ENCODE data around the gene CHKA. TPM values are rescaled to one million over a fixed set of nuclear protein-coding genes. Genes with fewer than 3 reads are reported as not detected.

The CHKA gene
- polyA plus RNA-seq, 3 donors, result 30.4 to 33.2 (median 32.8) TPM

GRCh38 chr11:68143310-68143689, 22.1 kb upstream of the CHKA start:
- DNase-seq (ENCODE audit: low read depth in 3 of 3, low spot score in 2 of 3), result no peak

- DNase-seq (ENCODE audit: low read depth in 3 of 3, low spot score in 2 of 3), result no peak
These were observed 21.5 kb upstream of the CHKA start for GRCh38 chr11:68142441-68143309.

- no peak for DNase-seq (ENCODE audit: low read depth in 3 of 3, low spot score in 2 of 3)
These were observed 20.8 kb upstream of the CHKA start for GRCh38 chr11:68142028-68142412.

- DNase-seq (ENCODE audit: low read depth in 3 of 3, low spot score in 2 of 3), result no peak
These were observed 20.2 kb upstream of the CHKA start for GRCh38 chr11:68141246-68142027.

GRCh38 chr11:68140496-68141245, 19.5 kb upstream of the CHKA start:
- DNase-seq (ENCODE audit: low read depth in 3 of 3, low spot score in 2 of 3), result no peak

GRCh38 chr11:68138237-68138636, 17.0 kb upstream of the CHKA start:
- no peak for DNase-seq (ENCODE audit: low read depth in 3 of 3, low spot score in 2 of 3)

- no peak for DNase-seq (ENCODE audit: low read depth in 3 of 3, low spot score in 2 of 3)
These were observed 16.6 kb upstream of the CHKA start for GRCh38 chr11:68137833-68138232.

GRCh38 chr11:68136866-68137265, 15.7 kb upstream of the CHKA start:
- no peak for DNase-seq (ENCODE audit: low read depth in 3 of 3, low spot score in 2 of 3)

GRCh38 chr11:68135161-68135560, 14.0 kb upstream of the CHKA start:
- DNase-seq (ENCODE audit: low read depth in 3 of 3, low spot score in 2 of 3), result no peak

GRCh38 chr11:68133761-68134160, 12.6 kb upstream of the CHKA start:
- no peak for DNase-seq (ENCODE audit: low read depth in 3 of 3, low spot score in 2 of 3)

GRCh38 chr11:68130121-68130520, 8.9 kb upstream of the CHKA start:
- DNase-seq (ENCODE audit: low read depth in 3 of 3, low spot score in 2 of 3), result no peak

- no peak for DNase-seq (ENCODE audit: low read depth in 3 of 3, low spot score in 2 of 3)
These were observed 7.6 kb upstream of the CHKA start for GRCh38 chr11:68128682-68129327.

GRCh38 chr11:68127714-68128681, 6.8 kb upstream of the CHKA start:
- DNase-seq (ENCODE audit: low read depth in 3 of 3, low spot score in 2 of 3), result peak in 1 of 3 donors; percentile 78

GRCh38 chr11:68125164-68125563, 4.0 kb upstream of the CHKA start:
- DNase-seq (ENCODE audit: low read depth in 3 of 3, low spot score in 2 of 3), result no peak

- DNase-seq (ENCODE audit: low read depth in 3 of 3, low spot score in 2 of 3), result no peak
These were observed 1.9 kb upstream of the CHKA start for GRCh38 chr11:68122936-68123539.

- no peak for DNase-seq (ENCODE audit: low read depth in 3 of 3, low spot score in 2 of 3)
These were observed 718 bp downstream of the CHKA start for GRCh38 chr11:68120273-68121066.

GRCh38 chr11:68118706-68119448, 2.3 kb downstream of the CHKA start:
- DNase-seq (ENCODE audit: low read depth in 3 of 3, low spot score in 2 of 3), result no peak
